Stimulated activated CD4-positive, alpha-beta T cell treated with anti-CD3 and anti-CD28 coated beads, Interleukin-2, amount 100 ng/mL, for 48 hours (primary cell): ENCODE data around the gene ADAMTSL5.
A peak's percentile ranks its signal among the peaks of the same experiment; 100 is the strongest.
"Not testable (repeated sequence)": the region's sequence is repeated elsewhere in the genome, so short reads cannot be mapped to it uniquely, and the experiment has no call there.

Experiments used
- DNase-seq, 2 donors: peaks; one replicate each; pipeline ENCODE4 v3.0.0-alpha.2; 2020

Gene ADAMTSL5

DNA sequence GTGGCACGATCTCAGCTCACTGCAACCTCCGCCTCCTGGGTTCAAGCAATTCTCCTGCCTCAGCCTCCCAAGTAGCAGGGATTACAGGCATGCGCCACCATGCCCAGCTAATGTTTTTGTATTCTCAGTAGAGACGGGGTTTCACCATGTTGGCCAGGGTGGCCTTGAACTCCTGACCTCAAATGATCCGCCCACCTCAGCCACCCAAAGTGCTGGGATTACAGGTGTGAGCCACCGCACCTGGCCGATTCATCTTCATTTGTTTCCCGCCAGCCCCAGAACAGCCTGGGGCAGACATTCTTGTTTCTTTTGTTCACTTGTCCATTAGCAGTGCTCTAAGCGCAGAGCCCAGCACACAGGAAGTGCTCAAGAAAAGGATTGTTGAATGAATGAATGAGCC lies 35.8 kb downstream of the ADAMTSL5 start:
- not testable (repeated sequence) for DNase-seq

DNA sequence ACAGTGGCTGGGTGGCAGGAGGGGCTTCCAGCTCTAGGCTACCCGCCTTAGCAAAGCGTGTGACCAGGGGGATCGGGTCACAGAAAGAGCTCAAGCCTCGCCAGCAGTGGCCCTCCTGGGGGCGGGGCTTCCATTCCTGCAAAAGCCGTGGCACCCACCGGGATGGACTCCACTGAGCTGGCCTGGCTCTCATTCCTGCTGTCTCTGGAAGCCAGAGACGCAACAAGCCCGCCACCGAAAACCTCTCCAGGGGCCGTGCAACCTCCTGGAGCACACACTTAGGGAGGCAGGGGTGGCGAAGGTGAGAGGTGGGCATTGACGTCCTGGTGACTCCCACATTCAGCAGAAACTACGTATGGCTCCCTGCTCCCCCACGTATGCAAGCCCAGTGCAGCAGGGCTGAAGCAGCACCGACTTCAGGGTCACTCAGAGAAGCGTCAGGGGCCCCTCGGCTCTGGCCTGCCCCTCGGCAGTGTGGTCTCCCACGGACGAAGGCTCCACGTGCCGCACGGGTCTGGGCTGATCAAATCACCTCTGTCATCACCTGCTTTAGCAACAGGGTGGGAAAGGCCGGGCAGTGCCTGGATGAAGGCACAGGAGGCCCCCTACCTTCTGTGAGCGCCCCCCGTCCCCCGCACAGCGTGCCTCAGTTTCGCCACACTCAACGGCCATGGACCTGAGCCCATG lies 36.9 kb downstream of the ADAMTSL5 start:
- DNase-seq = no peak

DNA sequence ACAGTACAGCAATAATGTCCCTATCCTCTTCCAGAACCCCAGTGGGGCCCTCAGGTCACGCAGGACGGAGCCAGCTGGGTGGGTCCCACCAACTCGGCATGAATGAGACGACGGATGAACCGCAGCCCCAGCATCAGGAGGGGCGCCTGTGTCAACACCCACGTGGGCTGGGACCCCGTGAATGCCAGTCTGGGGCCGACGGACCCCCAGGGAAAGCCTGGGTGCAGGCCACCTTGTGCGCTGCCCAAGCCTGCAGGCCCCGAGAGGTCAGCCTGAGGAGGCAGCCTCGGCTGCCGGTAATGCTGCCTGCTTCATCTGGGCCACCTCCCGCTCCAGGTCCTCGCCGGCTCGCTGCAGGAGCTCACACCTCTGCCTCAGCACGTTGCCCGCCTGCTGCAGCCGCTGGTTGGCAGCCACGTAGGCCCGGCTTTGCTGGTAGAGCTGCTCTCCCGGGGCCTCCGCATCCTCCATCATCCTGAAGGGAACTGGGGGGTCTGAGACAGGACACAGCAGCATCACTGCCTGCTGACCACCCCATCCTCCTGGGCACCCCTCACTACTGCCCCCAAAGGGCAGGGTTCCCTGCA lies 38.0 kb downstream of the ADAMTSL5 start:
- no peak for DNase-seq

DNA sequence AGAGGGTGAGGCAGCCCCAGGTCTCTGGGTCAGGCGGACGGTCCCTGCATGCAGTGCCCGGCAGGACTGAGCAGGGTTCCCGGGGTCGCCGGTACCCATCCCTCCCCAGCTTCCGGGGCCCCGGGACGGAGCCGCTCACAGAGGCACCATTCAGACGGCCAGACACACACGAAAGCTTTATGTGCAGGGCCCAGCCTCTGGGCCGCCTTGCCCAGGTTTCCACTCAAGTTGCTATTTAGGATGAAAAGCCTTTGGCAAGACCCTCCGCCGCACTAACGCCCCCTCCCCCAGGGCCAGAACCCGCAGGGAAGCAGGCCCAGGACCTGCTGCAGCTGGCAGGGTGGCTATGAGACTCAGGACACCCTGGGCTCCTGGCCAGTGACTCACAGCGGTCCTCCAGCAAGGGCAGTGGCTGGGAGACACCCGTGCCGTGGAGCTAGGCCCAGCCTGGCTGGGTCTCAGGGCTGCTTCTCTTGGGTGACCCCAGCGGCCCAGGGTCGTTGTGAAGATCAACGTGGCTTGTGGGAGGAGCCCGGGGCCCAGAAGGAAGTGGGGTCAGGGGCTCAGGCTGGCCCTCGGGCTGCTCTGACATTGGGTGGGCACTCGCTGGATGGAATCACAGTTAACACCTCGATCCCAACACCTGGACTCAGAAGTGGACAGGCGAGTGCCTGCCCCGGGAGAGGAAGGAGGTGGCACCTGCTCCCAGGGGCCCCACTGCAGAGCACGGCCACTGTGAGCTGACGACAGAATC lies 38.6 kb downstream of the ADAMTSL5 start:
- DNase-seq = no peak

DNA sequence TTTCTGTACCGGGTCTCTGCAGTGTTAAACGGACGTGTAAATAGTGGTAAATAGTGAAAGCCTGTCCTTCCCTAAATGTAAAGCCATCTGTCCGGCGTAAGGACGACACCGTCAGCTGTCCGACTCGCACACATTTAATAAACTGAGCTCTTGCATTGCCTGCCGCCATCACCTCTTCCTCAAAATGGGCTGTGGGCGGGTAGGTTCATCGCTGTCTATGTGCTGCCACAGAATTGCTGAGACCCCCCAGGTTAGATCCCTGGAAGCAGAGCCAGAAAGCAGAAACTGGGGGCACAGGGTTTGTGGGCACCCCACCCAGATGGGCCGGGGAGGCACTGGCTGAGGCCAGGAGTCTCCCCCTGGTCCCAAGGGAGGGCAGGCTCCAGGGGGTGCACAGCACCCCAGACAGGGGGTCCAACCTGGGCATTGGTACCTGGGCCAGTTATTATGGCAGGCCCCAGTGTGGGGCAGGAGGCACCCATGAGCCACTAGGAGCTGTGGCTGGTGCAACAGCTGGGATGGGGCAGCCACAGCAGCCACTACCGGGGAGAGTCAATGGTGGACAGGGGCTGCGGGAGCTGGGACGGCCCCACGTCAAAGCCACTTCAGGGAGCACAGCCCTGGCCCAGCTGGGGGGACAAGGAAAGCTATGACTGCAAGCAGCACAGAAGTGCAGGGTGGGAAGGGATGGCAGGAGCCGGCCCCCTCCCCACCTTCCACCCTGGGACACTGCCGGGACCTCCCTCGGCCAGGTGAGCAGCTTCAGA lies 39.6 kb downstream of the ADAMTSL5 start:
- no peak for DNase-seq

DNA sequence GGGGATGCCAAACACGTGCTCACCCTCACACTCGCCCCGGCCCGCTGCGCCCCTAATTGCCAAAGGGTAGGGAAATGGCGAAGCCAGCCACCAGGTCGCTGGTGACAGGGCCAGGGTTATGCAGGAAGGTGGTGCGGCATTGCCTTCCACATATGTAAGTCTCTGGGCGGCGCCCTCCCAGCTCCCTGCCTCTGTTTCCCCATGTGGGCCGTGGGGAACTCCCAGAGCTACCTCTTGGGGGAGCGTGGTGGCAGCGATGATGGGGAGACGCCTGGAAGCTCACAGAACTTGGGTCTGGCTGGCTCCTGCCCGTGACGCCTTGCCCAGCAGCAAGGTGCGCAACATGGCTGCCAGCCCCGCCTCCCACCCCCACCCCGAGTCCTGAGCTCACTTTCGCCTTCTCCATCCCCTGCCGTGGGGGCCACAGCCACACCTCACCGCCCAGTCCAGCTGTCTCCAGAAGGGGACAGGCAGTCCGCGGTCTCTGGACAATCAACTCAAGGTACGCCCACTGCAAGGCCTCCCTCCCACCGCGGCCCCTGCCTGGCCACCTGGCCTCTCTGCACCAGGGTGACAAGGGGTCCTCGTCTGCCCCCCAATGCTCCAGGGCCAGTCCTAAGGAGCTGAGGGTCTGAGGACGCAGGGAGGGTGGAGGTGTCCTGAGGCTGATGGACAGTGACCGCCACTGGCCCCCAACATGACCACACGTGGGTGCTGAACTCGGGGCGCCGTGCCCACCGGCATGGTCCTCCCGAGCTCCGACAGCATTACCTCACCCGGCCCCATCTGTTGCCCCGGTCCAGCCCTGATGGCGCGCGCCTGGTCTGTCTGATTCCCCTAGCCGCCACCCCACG lies 40.4 kb downstream of the ADAMTSL5 start:
- DNase-seq = no peak

DNA sequence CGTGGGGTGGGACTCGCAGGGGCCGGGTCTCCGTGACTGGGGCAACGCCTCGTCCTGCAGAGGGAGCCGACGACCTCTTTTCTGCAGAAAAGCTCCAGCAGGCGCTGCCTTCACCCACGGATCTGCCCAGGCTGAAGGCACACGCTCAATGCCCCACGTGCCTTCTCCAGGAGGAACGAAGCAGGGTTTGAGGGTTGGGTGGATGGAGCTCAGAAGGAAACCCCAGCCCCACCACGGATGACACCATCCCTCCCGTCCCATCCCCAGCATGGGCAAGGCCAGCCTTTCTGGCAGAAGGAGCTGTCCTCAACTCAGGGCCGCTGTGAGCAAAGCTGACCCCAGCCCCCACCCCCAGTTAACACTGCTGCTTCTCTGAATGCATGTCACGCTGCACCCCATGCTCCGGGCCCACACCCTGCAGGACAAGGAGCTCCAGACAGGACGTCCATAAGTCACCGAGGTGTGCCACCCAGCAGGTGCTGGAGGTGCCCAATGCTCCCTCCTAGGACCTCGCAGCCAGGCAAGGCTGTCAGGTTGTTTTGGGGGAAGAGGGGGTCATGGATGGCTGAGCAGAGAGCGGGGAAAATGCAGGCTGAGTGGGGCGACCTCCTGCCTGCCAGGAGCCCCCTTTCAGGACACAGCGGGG lies 41.2 kb downstream of the ADAMTSL5 start:
- DNase-seq = no peak

DNA sequence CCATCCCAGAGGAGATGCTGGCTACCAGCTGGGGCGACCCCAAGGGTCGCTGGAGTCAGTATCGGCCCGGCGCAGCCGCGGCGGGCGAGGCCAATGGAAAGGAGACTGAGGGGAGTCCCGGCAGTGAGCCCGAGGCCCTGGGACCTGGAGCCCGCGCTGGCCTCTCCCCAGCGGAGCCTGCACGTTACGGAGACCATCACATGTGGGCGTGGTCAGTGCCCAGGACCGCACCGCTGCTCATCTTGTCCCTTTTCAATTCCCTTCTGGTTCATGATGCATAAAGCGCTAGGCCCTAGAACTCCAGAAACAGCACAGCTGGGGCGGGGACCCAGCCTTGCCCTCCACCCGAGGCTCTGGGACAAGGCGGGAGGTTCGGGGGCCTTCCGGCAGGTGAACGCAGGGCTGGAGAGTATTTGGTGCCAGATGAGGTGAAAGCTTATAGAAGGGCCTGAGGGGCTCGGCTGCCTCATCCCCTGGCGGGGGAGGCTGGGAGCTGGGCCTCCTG lies 41.8 kb downstream of the ADAMTSL5 start:
- no peak for DNase-seq

DNA sequence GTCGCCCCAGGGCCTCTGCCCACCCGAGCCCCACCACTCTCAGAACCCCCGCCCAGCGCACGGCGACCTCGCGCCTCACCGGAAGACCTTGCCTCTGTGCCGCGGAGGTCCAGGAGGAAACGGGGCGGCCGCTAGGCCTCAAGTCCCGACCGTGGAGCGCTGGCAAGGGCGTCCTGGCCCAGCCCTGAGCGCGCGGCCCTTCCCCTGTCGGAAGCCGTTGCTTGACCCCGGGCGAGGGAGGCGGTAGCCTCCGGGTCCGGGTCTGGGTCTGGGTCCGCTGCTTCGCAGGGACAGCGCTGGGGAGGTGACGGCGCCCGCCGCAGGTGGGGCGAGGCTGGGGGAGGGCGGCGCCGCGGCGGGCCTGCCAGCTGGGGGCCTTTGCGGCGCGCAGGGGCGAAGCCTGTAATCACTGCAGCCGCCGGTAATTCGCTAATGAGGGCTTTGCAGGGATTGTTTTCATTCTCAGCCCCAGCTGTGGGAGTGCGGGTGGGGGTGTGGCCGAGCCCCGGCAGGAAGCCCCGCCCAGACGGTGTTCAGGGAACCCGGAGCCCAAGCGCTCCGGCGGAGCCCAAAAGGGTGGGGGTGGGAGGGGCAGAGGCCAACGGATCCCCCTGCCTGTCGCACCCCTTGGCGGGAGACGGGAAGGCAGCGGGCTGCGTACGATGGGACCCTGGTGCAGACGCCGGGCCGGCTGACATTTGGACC lies 42.4 kb downstream of the ADAMTSL5 start:
- DNase-seq = peak; percentile 54 to 66

DNA sequence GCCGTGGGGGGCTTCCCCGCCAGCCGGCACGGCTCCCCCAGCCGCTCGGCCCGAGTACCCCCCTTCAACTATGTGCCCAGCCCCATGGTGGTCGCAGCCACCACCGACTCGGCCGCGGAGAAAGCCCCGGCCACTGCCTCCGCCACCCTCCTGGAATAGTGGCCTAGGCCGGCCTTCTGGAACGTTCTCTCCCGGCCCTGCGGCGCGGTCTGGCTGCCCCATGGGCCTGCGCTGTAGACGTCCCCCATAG lies 42.8 kb downstream of the ADAMTSL5 start:
- no peak for DNase-seq

DNA sequence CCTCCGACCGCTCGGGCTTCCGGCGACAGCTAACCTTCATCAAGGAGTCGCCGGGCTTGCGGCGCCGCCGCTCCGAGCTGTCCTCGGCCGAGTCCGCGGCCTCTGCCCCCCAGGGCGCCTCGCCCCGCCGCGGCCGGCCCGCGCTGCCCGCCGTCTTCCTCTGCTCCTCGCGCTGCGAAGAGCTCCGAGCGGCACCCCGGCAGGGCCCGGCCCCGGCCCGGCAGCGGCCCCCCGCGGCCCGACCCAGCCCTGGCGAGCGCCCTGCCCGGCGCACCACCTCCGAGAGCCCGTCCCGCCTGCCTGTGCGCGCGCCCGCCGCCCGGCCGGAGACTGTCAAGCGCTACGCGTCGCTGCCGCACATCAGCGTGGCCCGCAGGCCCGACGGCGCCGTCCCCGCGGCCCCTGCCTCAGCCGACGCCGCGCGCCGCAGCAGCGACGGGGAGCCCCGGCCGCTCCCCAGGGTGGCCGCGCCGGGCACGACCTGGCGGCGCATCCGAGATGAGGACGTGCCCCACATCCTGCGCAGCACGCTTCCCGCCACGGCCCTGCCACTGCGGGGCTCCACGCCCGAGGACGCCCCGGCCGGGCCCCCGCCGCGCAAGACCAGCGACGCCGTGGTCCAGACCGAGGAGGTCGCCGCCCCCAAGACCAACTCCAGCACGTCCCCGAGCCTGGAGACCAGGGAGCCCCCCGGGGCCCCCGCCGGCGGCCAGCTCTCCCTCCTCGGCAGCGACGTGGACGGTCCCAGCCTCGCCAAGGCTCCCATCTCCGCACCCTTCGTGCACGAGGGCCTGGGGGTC lies 43.4 kb downstream of the ADAMTSL5 start:
- DNase-seq = no peak

DNA sequence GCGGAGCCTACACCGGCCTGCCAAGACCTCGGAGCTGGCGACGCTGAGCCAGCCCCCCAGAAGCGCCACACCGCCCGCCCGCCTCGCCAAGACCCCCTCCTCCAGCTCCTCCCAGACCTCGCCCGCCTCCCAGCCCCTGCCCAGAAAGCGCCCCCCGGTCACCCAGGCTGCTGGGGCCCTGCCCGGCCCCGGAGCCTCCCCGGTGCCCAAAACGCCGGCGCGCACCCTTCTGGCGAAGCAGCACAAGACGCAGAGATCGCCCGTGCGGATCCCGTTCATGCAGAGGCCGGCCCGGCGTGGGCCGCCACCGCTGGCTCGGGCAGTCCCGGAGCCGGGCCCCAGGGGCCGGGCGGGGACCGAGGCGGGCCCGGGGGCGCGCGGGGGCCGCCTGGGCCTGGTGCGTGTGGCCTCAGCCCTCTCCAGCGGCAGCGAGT lies 44.0 kb downstream of the ADAMTSL5 start:
- DNase-seq = peak in 1 of 2 donors; percentile 42

DNA sequence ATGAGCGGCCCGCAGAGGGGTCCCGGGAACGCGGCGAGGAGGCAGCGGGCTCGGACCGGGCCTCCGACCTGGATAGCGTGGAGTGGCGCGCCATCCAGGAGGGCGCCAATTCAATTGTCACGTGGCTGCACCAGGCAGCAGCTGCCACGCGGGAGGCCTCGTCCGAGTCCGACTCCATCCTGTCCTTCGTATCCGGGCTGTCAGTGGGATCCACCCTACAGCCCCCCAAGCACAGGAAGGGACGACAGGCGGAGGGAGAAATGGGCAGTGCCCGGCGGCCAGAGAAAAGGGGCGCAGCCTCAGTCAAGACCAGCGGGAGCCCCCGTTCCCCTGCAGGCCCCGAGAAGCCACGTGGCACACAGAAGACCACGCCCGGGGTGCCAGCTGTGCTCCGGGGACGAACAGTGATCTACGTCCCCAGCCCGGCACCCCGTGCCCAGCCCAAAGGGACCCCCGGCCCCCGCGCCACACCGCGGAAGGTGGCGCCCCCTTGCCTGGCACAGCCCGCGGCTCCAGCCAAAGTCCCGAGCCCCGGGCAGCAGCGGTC lies 44.5 kb downstream of the ADAMTSL5 start:
- no peak for DNase-seq

DNA sequence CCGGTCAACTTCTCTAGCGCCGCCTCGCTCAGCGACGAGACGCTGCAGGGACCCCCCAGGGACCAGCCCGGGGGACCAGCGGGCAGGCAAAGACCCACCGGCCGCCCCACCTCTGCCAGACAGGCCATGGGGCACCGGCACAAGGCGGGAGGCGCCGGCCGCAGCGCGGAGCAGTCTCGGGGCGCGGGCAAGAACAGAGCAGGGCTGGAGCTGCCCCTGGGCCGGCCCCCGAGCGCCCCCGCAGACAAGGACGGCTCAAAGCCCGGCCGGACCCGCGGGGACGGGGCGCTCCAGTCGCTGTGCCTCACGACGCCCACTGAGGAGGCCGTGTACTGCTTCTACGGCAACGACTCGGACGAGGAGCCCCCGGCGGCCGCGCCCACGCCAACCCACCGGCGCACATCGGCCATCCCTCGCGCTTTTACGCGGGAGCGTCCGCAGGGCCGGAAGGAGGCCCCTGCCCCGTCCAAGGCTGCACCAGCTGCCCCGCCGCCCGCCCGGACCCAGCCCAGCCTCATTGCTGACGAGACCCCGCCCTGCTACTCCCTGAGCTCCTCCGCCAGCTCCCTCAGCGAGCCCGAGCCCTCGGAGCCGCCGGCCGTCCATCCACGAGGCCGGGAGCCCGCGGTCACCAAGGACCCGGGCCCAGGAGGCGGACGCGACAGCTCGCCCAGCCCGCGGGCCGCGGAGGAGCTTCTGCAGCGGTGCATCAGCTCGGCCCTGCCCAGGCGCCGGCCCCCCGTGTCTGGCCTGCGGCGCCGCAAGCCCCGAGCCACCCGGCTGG lies 45.1 kb downstream of the ADAMTSL5 start:
- no peak for DNase-seq

DNA sequence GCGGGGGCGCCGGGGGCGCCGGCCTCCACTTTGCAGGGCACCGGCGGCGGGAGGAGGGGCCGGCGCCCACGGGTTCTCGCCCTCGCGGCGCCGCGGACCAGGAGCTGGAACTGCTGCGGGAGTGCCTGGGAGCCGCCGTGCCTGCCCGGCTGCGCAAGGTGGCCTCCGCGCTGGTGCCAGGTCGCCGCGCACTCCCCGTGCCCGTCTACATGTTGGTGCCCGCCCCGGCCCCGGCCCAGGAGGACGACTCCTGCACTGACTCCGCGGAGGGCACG lies 45.7 kb downstream of the ADAMTSL5 start:
- DNase-seq = no peak

DNA sequence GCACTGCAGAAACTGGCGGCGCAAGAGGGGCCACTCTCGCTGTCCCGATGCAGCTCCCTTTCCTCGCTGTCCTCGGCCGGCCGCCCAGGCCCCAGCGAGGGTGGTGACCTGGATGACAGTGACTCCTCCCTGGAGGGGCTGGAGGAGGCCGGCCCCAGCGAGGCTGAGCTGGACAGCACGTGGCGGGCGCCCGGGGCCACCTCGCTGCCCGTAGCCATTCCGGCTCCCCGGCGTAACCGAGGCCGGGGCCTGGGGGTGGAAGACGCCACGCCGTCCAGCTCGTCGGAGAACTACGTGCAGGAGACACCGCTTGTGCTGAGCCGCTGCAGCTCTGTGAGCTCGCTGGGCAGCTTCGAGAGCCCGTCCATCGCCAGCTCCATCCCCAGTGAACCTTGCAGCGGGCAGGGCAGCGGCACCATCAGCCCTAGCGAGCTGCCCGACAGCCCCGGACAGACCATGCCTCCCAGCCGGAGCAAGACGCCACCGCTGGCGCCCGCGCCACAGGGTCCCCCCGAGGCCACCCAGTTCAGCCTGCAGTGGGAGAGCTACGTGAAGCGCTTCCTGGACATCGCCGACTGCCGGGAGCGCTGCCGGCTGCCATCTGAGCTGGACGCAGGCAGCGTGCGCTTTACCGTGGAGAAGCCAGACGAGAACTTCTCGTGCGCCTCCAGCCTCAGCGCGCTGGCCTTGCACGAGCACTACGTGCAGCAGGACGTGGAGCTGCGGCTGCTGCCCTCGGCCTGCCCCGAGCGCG lies 46.2 kb downstream of the ADAMTSL5 start:
- no peak for DNase-seq

DNA sequence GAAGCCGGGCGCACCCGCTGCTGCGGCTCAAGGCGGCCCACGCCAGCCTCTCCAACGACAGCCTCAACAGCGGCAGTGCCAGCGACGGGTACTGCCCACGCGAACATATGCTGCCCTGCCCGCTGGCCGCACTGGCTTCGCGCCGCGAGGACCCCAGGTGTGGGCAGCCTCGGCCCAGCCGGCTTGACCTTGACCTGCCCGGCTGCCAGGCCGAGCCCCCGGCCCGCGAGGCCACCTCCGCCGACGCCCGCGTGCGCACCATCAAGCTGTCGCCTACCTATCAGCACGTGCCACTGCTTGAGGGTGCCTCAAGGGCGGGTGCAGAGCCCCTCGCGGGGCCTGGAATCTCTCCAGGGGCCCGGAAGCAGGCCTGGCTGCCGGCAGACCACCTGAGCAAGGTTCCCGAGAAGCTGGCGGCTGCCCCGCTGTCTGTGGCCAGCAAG lies 46.8 kb downstream of the ADAMTSL5 start:
- no peak for DNase-seq

DNA sequence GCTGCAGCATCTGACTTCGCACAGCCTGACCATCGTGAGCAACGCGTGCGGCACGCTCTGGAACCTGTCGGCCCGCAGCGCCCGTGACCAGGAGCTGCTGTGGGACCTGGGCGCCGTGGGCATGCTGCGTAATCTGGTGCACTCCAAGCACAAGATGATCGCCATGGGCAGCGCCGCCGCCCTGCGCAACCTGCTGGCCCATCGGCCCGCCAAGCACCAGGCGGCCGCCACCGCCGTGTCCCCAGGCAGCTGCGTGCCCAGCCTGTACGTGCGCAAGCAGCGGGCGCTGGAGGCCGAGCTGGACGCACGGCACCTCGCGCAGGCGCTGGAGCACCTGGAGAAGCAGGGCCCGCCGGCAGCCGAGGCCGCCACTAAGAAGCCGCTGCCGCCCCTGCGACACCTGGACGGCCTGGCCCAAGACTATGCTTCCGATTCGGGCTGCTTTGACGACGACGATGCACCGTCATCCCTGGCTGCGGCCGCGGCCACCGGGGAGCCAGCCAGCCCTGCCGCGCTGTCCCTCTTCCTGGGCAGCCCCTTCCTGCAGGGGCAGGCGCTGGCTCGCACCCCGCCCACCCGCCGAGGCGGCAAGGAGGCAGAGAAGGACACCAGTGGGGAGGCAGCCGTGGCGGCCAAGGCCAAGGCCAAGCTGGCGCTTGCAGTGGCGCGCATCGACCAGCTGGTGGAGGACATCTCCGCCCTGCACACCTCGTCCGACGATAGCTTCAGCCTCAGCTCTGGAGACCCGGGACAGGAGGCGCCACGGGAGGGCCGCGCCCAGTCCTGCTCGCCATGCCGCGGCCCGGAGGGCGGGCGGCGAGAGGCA lies 47.4 kb downstream of the ADAMTSL5 start:
- DNase-seq = no peak
